Endodermal cell (in vitro differentiated cells): ENCODE data around the gene ASB1. TPM values are rescaled to one million over a fixed set of nuclear protein-coding genes. Genes with fewer than 3 reads are reported as not detected.

Experiments
- DNase-seq: peaks from one replicate; pipeline ENCODE4 v3.0.0-alpha.2; 2017
- H3K27ac ChIP-seq: 2 replicates; pipeline ENCODE4 v1.5.1; 2013; ENCODE audit warnings: mild to moderate bottlenecking, low read depth, low read length, moderate library complexity
- H3K27me3 ChIP-seq: 2 replicates; pipeline ENCODE4 v1.6.1; 2013; ENCODE audit warnings: mild to moderate bottlenecking, low read length, moderate library complexity; ENCODE audit not compliant: insufficient read depth, control insufficient read depth, poor library complexity, severe bottlenecking
- H3K36me3 ChIP-seq: 2 replicates; pipeline ENCODE4 v1.7.0; 2013; ENCODE audit warnings: mild to moderate bottlenecking, low read length, moderate library complexity; ENCODE audit not compliant: control insufficient read depth, insufficient read depth
- H3K4me1 ChIP-seq: one replicate; pipeline ENCODE4 v1.7.0; 2013; ENCODE audit warnings: low read length; ENCODE audit not compliant: control insufficient read depth, insufficient read depth
- H3K4me3 ChIP-seq: 2 replicates; pipeline ENCODE4 v1.5.1; 2013; ENCODE audit warnings: mild to moderate bottlenecking, low read length, moderate library complexity
- H3K9ac ChIP-seq: 2 replicates; pipeline ENCODE4 v1.6.1; 2013; ENCODE audit warnings: mild to moderate bottlenecking, low read length, moderate library complexity; ENCODE audit not compliant: poor library complexity, severe bottlenecking; ENCODE audit errors: extremely low read depth
- H3K9me3 ChIP-seq: 2 replicates; pipeline ENCODE4 v1.6.1; 2013; ENCODE audit warnings: mild to moderate bottlenecking, low read length, moderate library complexity; ENCODE audit not compliant: control insufficient read depth
- H3K27ac Mint-ChIP-seq: 2 replicates; pipeline ENCODE4 v1.8.0; 2020; ENCODE audit warnings: mixed read lengths
- H3K27me3 Mint-ChIP-seq: 2 replicates; pipeline ENCODE4 v1.8.0; 2021; ENCODE audit warnings: mild to moderate bottlenecking, mixed read lengths; ENCODE audit not compliant: insufficient read depth
- H3K36me3 Mint-ChIP-seq: 2 replicates; pipeline ENCODE4 v1.8.0; 2020; ENCODE audit warnings: low read depth, mixed read lengths
- H3K4me1 Mint-ChIP-seq: 2 replicates; pipeline ENCODE4 v1.8.0; 2020; ENCODE audit warnings: mixed read lengths
- H3K4me3 Mint-ChIP-seq: 2 replicates; pipeline ENCODE4 v1.8.0; 2020; ENCODE audit warnings: mild to moderate bottlenecking, moderate library complexity, mixed read lengths
- H3K9me3 Mint-ChIP-seq: 2 replicates; pipeline ENCODE4 v1.8.0; 2020; ENCODE audit warnings: mild to moderate bottlenecking, mixed read lengths
- CTCF ChIP-seq: fragments of 200-600 bp; sonication (generic); conservative IDR thresholded peaks from 2 replicates; pipeline ENCODE4 v1.5.0; 2021; ENCODE audit warnings: antibody characterized with exemption, mild to moderate bottlenecking
- WGBS, 2 experiments: methylation state at CpG; one replicate each; pipeline versions ENCODE4 v1.1.5 to v1.1.7; 2013; ENCODE audit warnings: missing lambda C conversion rate in 2 of 2, mixed read lengths in 1 of 2; ENCODE audit not compliant: insufficient coverage in 1 of 2, insufficient read length in 1 of 2; 5-methylcytosine and 5-hydroxymethylcytosine counted together
- total RNA-seq, 2 donors: library from RNA; stranded (reverse); fragmentation: NEBNext Ultra II Directional in 1 of 2; extraction: Animal tissue kit (Norgen Biotek cat#: 25700) in 1 of 2; gene quantifications; 2 replicates in 1 of 2; 3 replicates in 1 of 2; pipeline ENCODE4 v1.2.1, GENCODE V29; 2021

The ASB1 gene
- total RNA-seq, 2 donors from 2014 or later, result 39.0 to 39.6 TPM

- Mint-ChIP-seq H3K4me1 (no peaks in the 10 kb centered on the region), H3K9me3 (peaks cover 12% of the 10 kb centered on the region), H3K27ac (no peak overlapping the region), H3K36me3 (peaks cover 34% of the 10 kb centered on the region), H3K4me3 (no peak overlapping the region), H3K27me3 (no peaks in the 10 kb centered on the region)
- TF ChIP-seq CTCF, result no peak
- H3K4me1 ChIP-seq, result no peaks in the 10 kb centered on the region
- no peak overlapping the region for H3K4me3 ChIP-seq
- no peak overlapping the region for H3K9ac ChIP-seq
- DNase-seq, result no peak
- H3K9me3 ChIP-seq, result no peaks in the 10 kb centered on the region
- WGBS, 2 experiments, result 90 to 100% methylated on average over 1 to 7 of the region's 7 CpGs
- peaks cover 14% of the 10 kb centered on the region for H3K36me3 ChIP-seq
- H3K27me3 ChIP-seq, result no peaks in the 10 kb centered on the region
- no peak overlapping the region for H3K27ac ChIP-seq
These were observed 42.9 kb upstream of the ASB1 start for GRCh38 chr2:238383743-238384380.

GRCh38 chr2:238387332-238387731 is 39.4 kb upstream of the ASB1 start:
- H3K27ac Mint-ChIP-seq, result no peak overlapping the region
- WGBS, 2 experiments, result 92% methylated on average over 4 of the region's 4 CpGs; no CpG with 5 or more reads in 1 of the 2 experiments

GRCh38 chr2:238388794-238389193 is 37.9 kb upstream of the ASB1 start:
- no peak for TF ChIP-seq CTCF
- no peak overlapping the region for H3K4me3 ChIP-seq
- Mint-ChIP-seq H3K36me3 (peaks cover 13% of the 10 kb centered on the region), H3K27ac (no peak overlapping the region), H3K4me3 (no peak overlapping the region), H3K9me3 (peaks cover 4% of the 10 kb centered on the region), H3K4me1 (no peaks in the 10 kb centered on the region), H3K27me3 (no peaks in the 10 kb centered on the region)
- no peak overlapping the region for H3K9ac ChIP-seq
- H3K9me3 ChIP-seq, result no peaks in the 10 kb centered on the region
- H3K27me3 ChIP-seq, result no peaks in the 10 kb centered on the region
- no peak overlapping the region for H3K27ac ChIP-seq
- WGBS, 2 experiments, result 84 to 90% methylated on average over 5 to 8 of the region's 8 CpGs
- H3K4me1 ChIP-seq, result no peaks in the 10 kb centered on the region
- no peak for DNase-seq
- no peaks in the 10 kb centered on the region for H3K36me3 ChIP-seq

More at GRCh38 chr2:238387332-238387731, 39.4 kb upstream of the ASB1 start:
- no peaks in the 10 kb centered on the region for H3K9me3 ChIP-seq
- peaks cover 28% of the 10 kb centered on the region for H3K36me3 Mint-ChIP-seq
- no peak for TF ChIP-seq CTCF
- H3K9me3 Mint-ChIP-seq, result peaks cover 12% of the 10 kb centered on the region
- no peak overlapping the region for H3K27ac ChIP-seq
- H3K4me3 Mint-ChIP-seq, result no peak overlapping the region
- H3K4me1 ChIP-seq, result no peaks in the 10 kb centered on the region
- no peaks in the 10 kb centered on the region for H3K36me3 ChIP-seq
- no peak for DNase-seq
- H3K27me3 Mint-ChIP-seq, result no peaks in the 10 kb centered on the region
- H3K27me3 ChIP-seq, result no peaks in the 10 kb centered on the region
- no peak overlapping the region for H3K4me3 ChIP-seq
- H3K9ac ChIP-seq, result no peak overlapping the region
- H3K4me1 Mint-ChIP-seq, result no peaks in the 10 kb centered on the region
